Left renal cortex interstitium (tissue), 4 donors: ENCODE measurements around the gene PIEZO1. TPM values are rescaled to one million over a fixed set of nuclear protein-coding genes. Genes with fewer than 3 reads are reported as not detected.

Experiments
- DNase-seq, 4 donors: peaks; one replicate each; pipeline ENCODE4 v3.0.0-alpha.2; 2013; ENCODE audit warnings: low read depth in 4 of 4, low spot score in 2 of 4, missing footprints in 1 of 4
- polyA plus RNA-seq, 4 donors: library from polyadenylated mRNA; unstranded; fragments of 120-200 nt; gene quantifications; one replicate each; pipeline ENCODE4 v1.2.1, GENCODE V29; 2013; ENCODE audit not compliant: insufficient read length in 4 of 4

The PIEZO1 gene
- polyA plus RNA-seq, 4 donors: 23.9 to 55.2 (median 44.8) TPM

DNA sequence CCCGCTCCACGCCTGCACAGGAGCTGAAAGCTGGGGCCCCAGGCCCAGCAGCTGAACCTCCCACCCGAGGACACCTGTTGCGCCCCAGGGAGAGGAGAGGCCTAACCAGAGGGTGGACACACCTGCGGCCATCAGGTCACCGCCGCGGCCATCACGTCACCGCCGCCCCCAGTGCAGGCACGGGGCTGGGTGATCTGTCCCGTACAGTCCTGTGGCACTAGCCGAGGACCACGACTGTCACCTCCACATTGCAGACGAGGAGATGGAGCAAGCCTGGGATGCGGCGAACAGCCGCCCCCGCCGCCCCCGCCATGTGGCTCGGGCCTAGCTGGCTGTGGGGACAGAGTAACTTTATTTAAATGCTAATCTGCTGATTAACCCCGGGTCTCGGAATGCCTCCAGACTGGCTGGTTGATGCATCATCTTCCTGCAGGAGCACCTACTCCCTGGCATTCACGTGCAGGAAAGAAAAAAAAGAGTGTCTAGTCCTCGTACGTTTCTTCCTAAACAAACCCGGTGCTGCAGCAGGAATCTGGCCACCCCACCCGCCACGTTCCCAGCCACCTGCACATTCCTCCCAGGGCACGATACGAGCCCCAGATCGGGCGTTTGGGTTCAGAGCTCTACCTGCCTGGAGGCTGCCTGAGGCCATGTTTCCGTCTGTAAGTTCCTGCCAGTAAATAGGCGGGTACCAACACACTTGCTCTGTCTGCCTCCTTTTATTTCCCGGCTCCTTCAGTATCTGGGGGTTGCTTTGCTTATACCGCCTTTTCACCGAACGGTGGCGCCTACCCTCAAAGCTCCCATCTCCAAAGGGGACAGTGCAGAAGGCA lies 29.9 kb downstream of the PIEZO1 start:
- DNase-seq: no peak

DNA sequence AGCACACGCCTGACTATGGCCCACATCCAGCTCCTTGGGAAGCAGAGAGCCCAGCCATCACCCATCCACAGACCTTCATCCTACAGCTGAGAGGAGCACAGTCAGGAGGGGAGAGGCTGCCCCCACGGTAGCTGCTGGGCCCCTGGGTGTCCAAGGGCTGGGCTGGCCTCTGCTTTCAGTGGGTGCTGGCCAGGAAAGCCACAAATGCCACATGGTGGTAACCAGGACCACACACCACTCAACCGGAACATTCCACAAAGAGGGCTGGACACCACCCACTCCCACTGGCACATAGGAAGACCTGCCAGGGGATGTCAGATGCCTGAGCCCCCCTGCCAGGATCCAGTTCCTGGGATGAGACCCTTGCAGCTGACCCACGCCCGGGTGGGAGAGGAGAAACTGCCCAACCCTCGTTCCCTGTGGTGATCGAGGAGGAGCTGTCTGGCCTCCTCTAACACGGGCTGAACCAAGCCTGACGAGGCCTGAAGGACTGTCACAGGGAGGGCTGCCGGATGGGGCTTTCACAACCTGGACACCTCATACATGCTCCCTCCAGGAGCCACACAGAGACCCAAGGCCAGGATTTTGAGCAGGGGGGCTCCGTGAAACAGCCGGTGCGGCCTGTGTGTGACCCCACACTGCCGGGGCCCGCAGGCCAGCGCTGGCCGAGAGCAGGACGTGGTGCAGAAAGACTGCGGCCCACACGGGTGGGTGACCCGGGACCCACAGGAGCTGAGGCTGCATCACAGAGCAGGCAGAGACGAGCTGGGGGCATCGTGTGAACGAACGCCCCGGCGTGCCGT lies 30.7 kb downstream of the PIEZO1 start:
- no peak for DNase-seq

- no peak for DNase-seq
Observed at GRCh38 chr16:88753602-88754001, 31.4 kb downstream of the PIEZO1 start.

- no peak for DNase-seq
Observed at GRCh38 chr16:88753191-88753590, 31.8 kb downstream of the PIEZO1 start.

GRCh38 chr16:88752386-88753002 lies 32.5 kb downstream of the PIEZO1 start:
- no peak for DNase-seq

DNA sequence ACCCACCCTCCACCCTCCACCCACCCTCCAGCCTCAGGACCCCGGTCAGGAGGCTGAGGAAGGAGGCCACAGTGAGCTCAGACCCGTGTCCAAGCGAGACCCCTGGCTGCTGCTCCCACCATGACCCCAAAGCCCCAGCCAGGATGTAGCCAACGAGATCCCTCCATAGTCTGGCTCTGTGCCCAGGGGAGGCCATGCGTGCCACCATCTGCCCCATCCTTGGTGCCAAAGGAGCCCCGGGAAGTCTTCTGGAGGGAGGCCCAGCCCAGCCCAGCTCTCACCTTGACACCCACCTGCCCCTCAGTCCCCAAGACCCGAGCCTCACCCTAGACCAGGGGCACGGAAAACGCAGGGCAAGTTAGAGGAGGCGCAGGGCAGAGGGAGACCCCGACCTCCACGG lies 34.2 kb downstream of the PIEZO1 start:
- DNase-seq: no peak

DNA sequence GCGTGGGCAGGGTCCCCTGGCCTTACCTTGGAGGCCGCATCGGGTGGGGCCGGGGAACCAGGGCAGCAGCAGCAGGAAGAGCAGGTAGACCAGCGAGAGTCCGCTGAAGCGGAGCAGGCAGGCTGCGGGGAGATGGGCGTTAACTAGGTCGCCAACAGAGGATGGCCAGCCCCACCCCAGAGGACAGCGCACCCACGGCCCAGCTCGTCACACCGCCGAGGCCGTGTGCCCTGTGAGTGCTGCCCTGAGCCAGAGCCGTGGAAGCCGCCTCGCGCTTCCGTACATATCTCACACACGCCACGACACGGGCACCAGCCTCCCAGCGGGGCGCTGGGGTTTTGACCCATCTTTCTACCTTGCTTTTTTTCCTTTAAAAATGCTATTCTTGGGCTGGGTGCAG lies 35.7 kb downstream of the PIEZO1 start:
- no peak for DNase-seq

- DNase-seq: no peak
Observed at GRCh38 chr16:88748364-88748763, 36.7 kb downstream of the PIEZO1 start.

GRCh38 chr16:88747588-88748301 lies 37.3 kb downstream of the PIEZO1 start:
- no peak for DNase-seq

GRCh38 chr16:88746506-88746905 lies 38.5 kb downstream of the PIEZO1 start:
- DNase-seq: no peak

- DNase-seq: no peak
Observed at GRCh38 chr16:88744577-88745521, 40.2 kb downstream of the PIEZO1 start.

- DNase-seq: no peak
Observed at GRCh38 chr16:88743693-88744576, 41.1 kb downstream of the PIEZO1 start.

GRCh38 chr16:88742896-88743605 lies 42.0 kb downstream of the PIEZO1 start:
- DNase-seq: no peak

- DNase-seq: no peak
Observed at GRCh38 chr16:88741368-88741767, 43.7 kb downstream of the PIEZO1 start.

- no peak for DNase-seq
Observed at GRCh38 chr16:88740727-88741055, 44.3 kb downstream of the PIEZO1 start.

- DNase-seq: no peak
Observed at GRCh38 chr16:88739977-88740726, 44.9 kb downstream of the PIEZO1 start.
